Measurements from ENCODE around the gene MDFIC2.

The MDFIC2 gene

GRCh38 chr3:70244422-70244821, 68.0 kb downstream of the MDFIC2 start:
- H3K27me3 ChIP-seq (ENCODE audit: insufficient read depth, low read length, poor library complexity, severe bottlenecking), result no peaks in the 10 kb centered on the region
- no peaks in the 10 kb centered on the region for H3K4me1 ChIP-seq (ENCODE audit: insufficient read depth, low read length, poor library complexity, severe bottlenecking)
- H3K36me3 ChIP-seq (ENCODE audit: insufficient read depth, low read length), result no peaks in the 10 kb centered on the region
- H3K4me3 ChIP-seq (ENCODE audit: low read length, poor library complexity, severe bottlenecking), result no peak overlapping the region
- H3K4me2 ChIP-seq (ENCODE audit: low read depth, low read length, poor library complexity, severe bottlenecking), result no peak overlapping the region
- H2AFZ ChIP-seq (ENCODE audit: low read length), result no peak overlapping the region
- H3F3A ChIP-seq (ENCODE audit: low read depth), result no peaks in the 10 kb centered on the region
- H3K79me2 ChIP-seq (ENCODE audit: insufficient read depth, low read length), result no peaks in the 10 kb centered on the region
- TF ChIP-seq CTCF (conservative IDR thresholded peaks at IDR 0.05; ENCODE audit: low read length), result no peak
- no peak for TF ChIP-seq EZH2phosphoT487 (IDR thresholded peaks at IDR 0.05; ENCODE audit: borderline replicate concordance)
- no peaks in the 10 kb centered on the region for H4K20me1 ChIP-seq (ENCODE audit: insufficient read depth, low read length, poor library complexity, severe bottlenecking)
- H3K9ac ChIP-seq (ENCODE audit: low read depth, low read length, poor library complexity, severe bottlenecking), result no peak overlapping the region
- no peaks in the 10 kb centered on the region for H3K9me2 ChIP-seq (replicated peaks; ENCODE audit: low read depth, low read length)
- H3K9me3 ChIP-seq (ENCODE audit: insufficient read depth, low read depth, low read length), result no peaks in the 10 kb centered on the region; the same call in 1 of the 2 replicates

- Histone ChIP-seq H3K79me2 (ENCODE audit: insufficient read depth, low read length) (no peaks in the 10 kb centered on the region), H3K4me3 (ENCODE audit: low read length, poor library complexity, severe bottlenecking) (no peak overlapping the region), H4K20me1 (ENCODE audit: insufficient read depth, low read length, poor library complexity, severe bottlenecking) (no peaks in the 10 kb centered on the region), H3K27me3 (ENCODE audit: insufficient read depth, low read length, poor library complexity, severe bottlenecking) (no peaks in the 10 kb centered on the region), H3K36me3 (ENCODE audit: insufficient read depth, low read length) (no peaks in the 10 kb centered on the region), H3F3A (ENCODE audit: low read depth) (no peaks in the 10 kb centered on the region), H3K9ac (ENCODE audit: low read depth, low read length, poor library complexity, severe bottlenecking) (no peak overlapping the region), H3K9me3 (ENCODE audit: insufficient read depth, low read depth, low read length) (no peaks in the 10 kb centered on the region; the same call in 1 of the 2 replicates), H2AFZ (ENCODE audit: low read length) (no peak overlapping the region), H3K4me2 (ENCODE audit: low read depth, low read length, poor library complexity, severe bottlenecking) (no peak overlapping the region), H3K9me2 (replicated peaks; ENCODE audit: low read depth, low read length) (no peaks in the 10 kb centered on the region), H3K4me1 (ENCODE audit: insufficient read depth, low read length, poor library complexity, severe bottlenecking) (no peaks in the 10 kb centered on the region)
- TF ChIP-seq EZH2phosphoT487 (IDR thresholded peaks at IDR 0.05; ENCODE audit: borderline replicate concordance), result no peak
- no peak for TF ChIP-seq CTCF (conservative IDR thresholded peaks at IDR 0.05; ENCODE audit: low read length)
Observed at GRCh38 chr3:70242297-70242882, 70.0 kb downstream of the MDFIC2 start.

GRCh38 chr3:70233812-70234211, 78.6 kb downstream of the MDFIC2 start:
- Histone ChIP-seq H3K9ac (ENCODE audit: low read depth, low read length, poor library complexity, severe bottlenecking) (no peak overlapping the region), H3F3A (ENCODE audit: low read depth) (no peaks in the 10 kb centered on the region), H3K9me3 (ENCODE audit: insufficient read depth, low read depth, low read length) (no peaks in the 10 kb centered on the region), H3K4me1 (ENCODE audit: insufficient read depth, low read length, poor library complexity, severe bottlenecking) (no peaks in the 10 kb centered on the region), H4K20me1 (ENCODE audit: insufficient read depth, low read length, poor library complexity, severe bottlenecking) (no peaks in the 10 kb centered on the region), H2AFZ (ENCODE audit: low read length) (no peak overlapping the region), H3K9me2 (replicated peaks; ENCODE audit: low read depth, low read length) (no peaks in the 10 kb centered on the region), H3K79me2 (ENCODE audit: insufficient read depth, low read length) (no peaks in the 10 kb centered on the region), H3K36me3 (ENCODE audit: insufficient read depth, low read length) (no peaks in the 10 kb centered on the region), H3K27me3 (ENCODE audit: insufficient read depth, low read length, poor library complexity, severe bottlenecking) (no peaks in the 10 kb centered on the region), H3K4me3 (ENCODE audit: low read length, poor library complexity, severe bottlenecking) (no peak overlapping the region), H3K4me2 (ENCODE audit: low read depth, low read length, poor library complexity, severe bottlenecking) (no peak overlapping the region)
- no peak for TF ChIP-seq EZH2phosphoT487 (IDR thresholded peaks at IDR 0.05; ENCODE audit: borderline replicate concordance)

- H3K4me1 ChIP-seq (ENCODE audit: insufficient read depth, low read length, poor library complexity, severe bottlenecking), result no peaks in the 10 kb centered on the region
- no peaks in the 10 kb centered on the region for H3K79me2 ChIP-seq (ENCODE audit: insufficient read depth, low read length)
- no peak for TF ChIP-seq EZH2phosphoT487 (IDR thresholded peaks at IDR 0.05; ENCODE audit: borderline replicate concordance)
- TF ChIP-seq CTCF (conservative IDR thresholded peaks at IDR 0.05; ENCODE audit: low read length), result no peak
- H3K9me3 ChIP-seq (ENCODE audit: insufficient read depth, low read depth, low read length), result no peaks in the 10 kb centered on the region
- H3F3A ChIP-seq (ENCODE audit: low read depth), result no peaks in the 10 kb centered on the region
- H3K27me3 ChIP-seq (ENCODE audit: insufficient read depth, low read length, poor library complexity, severe bottlenecking), result no peaks in the 10 kb centered on the region
- H3K9ac ChIP-seq (ENCODE audit: low read depth, low read length, poor library complexity, severe bottlenecking), result no peak overlapping the region
- no peak overlapping the region for H3K4me2 ChIP-seq (ENCODE audit: low read depth, low read length, poor library complexity, severe bottlenecking)
- no peaks in the 10 kb centered on the region for H4K20me1 ChIP-seq (ENCODE audit: insufficient read depth, low read length, poor library complexity, severe bottlenecking)
- no peaks in the 10 kb centered on the region for H3K9me2 ChIP-seq (replicated peaks; ENCODE audit: low read depth, low read length)
- no peak overlapping the region for H2AFZ ChIP-seq (ENCODE audit: low read length)
- H3K4me3 ChIP-seq (ENCODE audit: low read length, poor library complexity, severe bottlenecking), result no peak overlapping the region
- H3K36me3 ChIP-seq (ENCODE audit: insufficient read depth, low read length), result no peaks in the 10 kb centered on the region
Observed at GRCh38 chr3:70233112-70233511, 79.3 kb downstream of the MDFIC2 start.
